Chondrocyte (in vitro differentiated cells): Measurements from ENCODE around the gene PXMP2. TPM values are rescaled to one million over a fixed set of nuclear protein-coding genes. Genes with fewer than 3 reads are reported as not detected.

Source experiments
- DNase-seq: peaks from one replicate; pipeline ENCODE4 v3.0.0; 2021; ENCODE audit warnings: mixed read lengths, low spot score
- H3K27ac Mint-ChIP-seq: one replicate; pipeline ENCODE4 v1.8.0; 2021; ENCODE audit warnings: mild to moderate bottlenecking, moderate library complexity, mixed read lengths; ENCODE audit not compliant: unreplicated experiment
- H3K27me3 Mint-ChIP-seq: 2 replicates; pipeline ENCODE4 v1.8.0; 2021; ENCODE audit warnings: low read depth, mixed read lengths
- H3K36me3 Mint-ChIP-seq: 2 replicates; pipeline ENCODE4 v1.8.0; 2021; ENCODE audit warnings: low read depth, mixed read lengths
- H3K4me1 Mint-ChIP-seq: 2 replicates; pipeline ENCODE4 v1.8.0; 2021; ENCODE audit warnings: low read depth, mild to moderate bottlenecking, mixed read lengths
- H3K4me3 Mint-ChIP-seq: one replicate; pipeline ENCODE4 v1.8.0; 2021; ENCODE audit warnings: mild to moderate bottlenecking, moderate library complexity, mixed read lengths; ENCODE audit not compliant: unreplicated experiment
- H3K9me3 Mint-ChIP-seq: 2 replicates; pipeline ENCODE4 v1.8.0; 2021; ENCODE audit warnings: low read depth, mixed read lengths
- long read RNA-seq: library from polyadenylated mRNA; stranded (forward); transcript quantifications from one replicate; pipeline ENCODE4 v2.0.0, GENCODE V29; 2021
- total RNA-seq: library from RNA; stranded (reverse); gene quantifications from 3 replicates; pipeline ENCODE4 v1.2.1, GENCODE V29; 2021
- TF ChIP-seq, protein P1 (sequence below): fragments of 200-600 bp; sonication (generic); IDR thresholded peaks from 2 replicates; pipeline ENCODE4 v1.5.0; 2021; ENCODE audit warnings: antibody characterized with exemption, mild to moderate bottlenecking, moderate library complexity

The PXMP2 gene
- total RNA-seq, result 18.5 to 19.5 TPM (median 19.0 TPM) in 3 replicates
- long read RNA-seq, transcript PXMP2-201 (5 exons, 957 nt), result major isoform, 38 of 41 reads
- long read RNA-seq, partial matches to known transcripts, result 1 of 41 reads
- long read RNA-seq, other reads (novel, unspliced or antisense), result 2 of 41 reads

DNA sequence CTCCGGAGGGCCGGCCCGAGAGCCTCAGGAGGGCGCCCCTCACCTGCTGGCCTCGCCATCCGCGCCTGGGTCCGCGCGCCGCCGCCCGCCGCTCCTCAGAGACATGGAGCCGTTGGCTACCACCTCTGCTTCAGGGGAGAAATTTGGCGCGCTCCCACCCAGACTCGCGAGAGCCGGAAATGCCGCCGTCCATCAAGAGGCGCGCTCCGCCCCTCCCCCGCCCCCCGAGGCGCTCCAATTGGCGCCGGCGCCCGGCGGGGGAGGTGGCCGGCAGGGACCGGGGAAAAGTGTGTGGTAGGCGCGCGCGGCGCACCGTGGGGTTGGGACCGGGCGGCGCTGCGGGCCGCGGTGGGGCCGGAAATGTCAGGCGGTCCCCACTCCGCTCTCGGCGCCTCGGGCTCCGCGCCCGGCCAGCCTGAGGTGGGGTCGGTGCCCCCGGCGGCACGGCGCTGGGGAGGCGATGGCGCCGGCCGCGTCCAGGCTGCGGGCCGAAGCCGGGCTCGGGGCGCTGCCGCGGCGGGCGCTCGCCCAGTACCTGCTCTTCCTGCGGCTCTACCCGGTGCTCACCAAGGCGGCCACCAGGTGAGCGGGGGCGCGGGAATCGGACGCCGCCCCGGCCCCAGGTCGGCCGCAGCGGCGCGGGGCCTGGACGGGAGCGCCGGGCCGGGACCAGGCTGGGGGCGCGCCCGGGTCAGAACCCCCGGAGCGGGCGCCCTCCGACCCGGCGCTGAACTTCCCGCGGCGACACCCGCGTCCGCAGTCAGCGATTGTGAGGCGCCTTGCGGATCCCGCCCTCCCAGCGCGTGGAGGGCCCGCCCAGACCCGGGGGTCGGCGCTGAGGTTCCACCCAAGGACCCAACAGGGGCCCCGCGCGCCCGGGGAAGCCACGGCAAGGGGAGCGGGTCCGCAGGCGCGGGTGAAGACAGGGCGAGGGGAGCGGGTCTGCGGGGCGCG, at the start of gene PXMP2, which contains the start of gene POLE:
Gene PXMP2, plus strand, starts transcription at position 377 of the 954 bp plus-strand sequence. Its CDS starts 84 bp downstream, at position 461.
Gene POLE, minus strand, starts transcription at position 132 of the 954 bp plus-strand sequence. Its CDS starts 27 bp downstream, at position 105.
- Mint-ChIP-seq H3K36me3 (no peaks in the 10 kb centered on the region), H3K4me1 (peaks cover 36% of the 10 kb centered on the region), H3K4me3 (peak within 1 kb of the TSS; percentile 69), H3K27me3 (no peaks in the 10 kb centered on the region), H3K27ac (peak within 1 kb of the TSS; percentile 54), H3K9me3 (no peaks in the 10 kb centered on the region)
- no peak for DNase-seq
- TF ChIP-seq, protein P1, sequence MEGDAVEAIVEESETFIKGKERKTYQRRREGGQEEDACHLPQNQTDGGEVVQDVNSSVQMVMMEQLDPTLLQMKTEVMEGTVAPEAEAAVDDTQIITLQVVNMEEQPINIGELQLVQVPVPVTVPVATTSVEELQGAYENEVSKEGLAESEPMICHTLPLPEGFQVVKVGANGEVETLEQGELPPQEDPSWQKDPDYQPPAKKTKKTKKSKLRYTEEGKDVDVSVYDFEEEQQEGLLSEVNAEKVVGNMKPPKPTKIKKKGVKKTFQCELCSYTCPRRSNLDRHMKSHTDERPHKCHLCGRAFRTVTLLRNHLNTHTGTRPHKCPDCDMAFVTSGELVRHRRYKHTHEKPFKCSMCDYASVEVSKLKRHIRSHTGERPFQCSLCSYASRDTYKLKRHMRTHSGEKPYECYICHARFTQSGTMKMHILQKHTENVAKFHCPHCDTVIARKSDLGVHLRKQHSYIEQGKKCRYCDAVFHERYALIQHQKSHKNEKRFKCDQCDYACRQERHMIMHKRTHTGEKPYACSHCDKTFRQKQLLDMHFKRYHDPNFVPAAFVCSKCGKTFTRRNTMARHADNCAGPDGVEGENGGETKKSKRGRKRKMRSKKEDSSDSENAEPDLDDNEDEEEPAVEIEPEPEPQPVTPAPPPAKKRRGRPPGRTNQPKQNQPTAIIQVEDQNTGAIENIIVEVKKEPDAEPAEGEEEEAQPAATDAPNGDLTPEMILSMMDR, result peak; percentile 4

GRCh38 chr12:132637811-132638210, 49.6 kb upstream of the PXMP2 start:
- Mint-ChIP-seq H3K27ac (no peak overlapping the region), H3K9me3 (no peaks in the 10 kb centered on the region), H3K36me3 (peaks cover 42% of the 10 kb centered on the region), H3K4me3 (no peak overlapping the region), H3K4me1 (no peaks in the 10 kb centered on the region), H3K27me3 (no peaks in the 10 kb centered on the region)
- TF ChIP-seq, protein P1, result no peak
- no peak for DNase-seq

DNA sequence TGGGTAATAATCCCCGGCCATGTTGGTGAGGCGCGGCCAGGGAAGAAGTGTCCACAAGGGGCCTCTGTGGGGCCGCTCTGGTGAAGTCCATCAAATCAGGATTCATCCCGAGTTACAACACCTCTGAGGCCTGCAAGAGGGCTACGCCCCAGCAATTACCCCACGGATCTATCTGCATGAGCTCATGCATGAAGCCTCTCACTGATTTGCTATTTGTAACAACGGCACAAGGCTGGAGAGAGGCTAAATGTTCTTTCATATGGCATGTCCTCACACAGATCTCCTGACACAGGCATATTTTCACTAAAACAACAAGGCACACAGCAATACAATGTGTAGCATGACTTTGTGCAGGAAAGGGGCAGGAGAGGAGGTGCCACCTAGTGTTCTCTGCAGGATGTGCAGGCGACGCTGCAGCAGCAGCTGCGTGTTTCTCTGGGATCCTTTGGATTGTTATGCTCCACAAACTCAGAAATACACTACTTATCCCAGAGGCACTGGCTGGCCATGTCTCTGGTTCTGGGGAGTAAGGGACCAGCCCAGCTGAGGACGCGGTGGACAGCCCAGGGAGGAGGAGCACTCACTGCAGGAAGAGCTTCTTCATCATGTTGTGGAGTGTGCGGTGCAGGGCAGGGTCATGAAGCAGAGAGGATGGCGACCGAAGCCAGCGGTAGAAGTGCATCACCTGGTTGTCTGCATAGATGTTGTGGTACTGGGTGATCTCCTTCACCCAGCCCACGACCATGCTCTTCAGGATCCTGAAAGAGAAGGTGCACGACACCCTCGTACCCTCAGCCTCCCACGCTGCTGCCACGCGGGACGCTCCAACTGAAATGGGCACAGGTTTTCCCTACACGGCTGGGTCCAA, 48.6 kb upstream of the PXMP2 start:
- DNase-seq, result no peak
- no peaks in the 10 kb centered on the region for H3K27me3 Mint-ChIP-seq

GRCh38 chr12:132639956-132640520, 47.3 kb upstream of the PXMP2 start:
- Mint-ChIP-seq H3K27ac (no peak overlapping the region), H3K27me3 (no peaks in the 10 kb centered on the region), H3K4me3 (no peak overlapping the region), H3K9me3 (no peaks in the 10 kb centered on the region), H3K36me3 (peaks cover 33% of the 10 kb centered on the region), H3K4me1 (no peaks in the 10 kb centered on the region)
- no peak for DNase-seq
- TF ChIP-seq, protein P1, result no peak

More for the DNA sequence above, 48.6 kb upstream of the PXMP2 start:
- H3K27ac Mint-ChIP-seq, result no peak overlapping the region
- peaks cover 44% of the 10 kb centered on the region for H3K36me3 Mint-ChIP-seq
- H3K4me3 Mint-ChIP-seq, result no peak overlapping the region
- no peaks in the 10 kb centered on the region for H3K9me3 Mint-ChIP-seq
- TF ChIP-seq, protein P1, result peak; percentile 86
- H3K4me1 Mint-ChIP-seq, result no peaks in the 10 kb centered on the region
